Measurements from ENCODE around the gene ADPRS.

ADPRS gene

GRCh38 chr1:36118447-36119204, 29.9 kb downstream of the ADPRS start:
- TF ChIP-seq REST (IDR thresholded peaks at IDR 0.05; ENCODE audit: insufficient read depth in 1 of 2, low read depth in 2 of 2, low read length in 2 of 2) (no peak), SIN3A (IDR thresholded peaks at IDR 0.05; ENCODE audit: borderline replicate concordance, insufficient read depth, low read length) (no peak), FOXP2 (optimal IDR thresholded peaks at IDR 0.05; ENCODE audit: borderline replicate concordance, extremely low read depth, extremely low read length, insufficient read depth) (no peak), POLR2AphosphoS5 (IDR thresholded peaks at IDR 0.05; ENCODE audit: low read depth, low read length) (no peak), TAF1 (IDR thresholded peaks at IDR 0.05; ENCODE audit: borderline replicate concordance, insufficient read depth, low read length) (no peak)

- TF ChIP-seq SIN3A (IDR thresholded peaks at IDR 0.05; ENCODE audit: borderline replicate concordance, insufficient read depth, low read length) (no peak), TAF1 (IDR thresholded peaks at IDR 0.05; ENCODE audit: borderline replicate concordance, insufficient read depth, low read length) (no peak), POLR2AphosphoS5 (IDR thresholded peaks at IDR 0.05; ENCODE audit: low read depth, low read length) (no peak), FOXP2 (optimal IDR thresholded peaks at IDR 0.05; ENCODE audit: borderline replicate concordance, extremely low read depth, extremely low read length, insufficient read depth) (no peak), REST (IDR thresholded peaks at IDR 0.05; ENCODE audit: insufficient read depth in 1 of 2, low read depth in 2 of 2, low read length in 2 of 2) (no peak)
Measured at GRCh38 chr1:36119456-36119855, 30.8 kb downstream of the ADPRS start.

- TF ChIP-seq FOXP2 (optimal IDR thresholded peaks at IDR 0.05; ENCODE audit: borderline replicate concordance, extremely low read depth, extremely low read length, insufficient read depth) (no peak), SIN3A (IDR thresholded peaks at IDR 0.05; ENCODE audit: borderline replicate concordance, insufficient read depth, low read length) (no peak), POLR2AphosphoS5 (IDR thresholded peaks at IDR 0.05; ENCODE audit: low read depth, low read length) (no peak), TAF1 (IDR thresholded peaks at IDR 0.05; ENCODE audit: borderline replicate concordance, insufficient read depth, low read length) (no peak), REST (IDR thresholded peaks at IDR 0.05; ENCODE audit: insufficient read depth in 1 of 2, low read depth in 2 of 2, low read length in 2 of 2) (no peak)
Measured at GRCh38 chr1:36122062-36123030, 33.7 kb downstream of the ADPRS start.

- TF ChIP-seq SIN3A (IDR thresholded peaks at IDR 0.05; ENCODE audit: borderline replicate concordance, insufficient read depth, low read length) (no peak), FOXP2 (optimal IDR thresholded peaks at IDR 0.05; ENCODE audit: borderline replicate concordance, extremely low read depth, extremely low read length, insufficient read depth) (no peak), POLR2AphosphoS5 (IDR thresholded peaks at IDR 0.05; ENCODE audit: low read depth, low read length) (no peak), TAF1 (IDR thresholded peaks at IDR 0.05; ENCODE audit: borderline replicate concordance, insufficient read depth, low read length) (no peak), REST (IDR thresholded peaks at IDR 0.05; ENCODE audit: insufficient read depth in 1 of 2, low read depth in 2 of 2, low read length in 2 of 2) (no peak)
Measured at GRCh38 chr1:36123356-36123755, 34.7 kb downstream of the ADPRS start.
